ENCODE measurements around the gene SLC39A10. TPM values are rescaled to one million over a fixed set of nuclear protein-coding genes. Genes with fewer than 3 reads are reported as not detected.

SLC39A10 gene
- total and polyA plus RNA-seq, 10 of the 15 experiments (the other 5 are each of a cell fraction or from before 2014, with no cell fraction given), result 2.0 to 23.6 (median 7.9) TPM

DNA sequence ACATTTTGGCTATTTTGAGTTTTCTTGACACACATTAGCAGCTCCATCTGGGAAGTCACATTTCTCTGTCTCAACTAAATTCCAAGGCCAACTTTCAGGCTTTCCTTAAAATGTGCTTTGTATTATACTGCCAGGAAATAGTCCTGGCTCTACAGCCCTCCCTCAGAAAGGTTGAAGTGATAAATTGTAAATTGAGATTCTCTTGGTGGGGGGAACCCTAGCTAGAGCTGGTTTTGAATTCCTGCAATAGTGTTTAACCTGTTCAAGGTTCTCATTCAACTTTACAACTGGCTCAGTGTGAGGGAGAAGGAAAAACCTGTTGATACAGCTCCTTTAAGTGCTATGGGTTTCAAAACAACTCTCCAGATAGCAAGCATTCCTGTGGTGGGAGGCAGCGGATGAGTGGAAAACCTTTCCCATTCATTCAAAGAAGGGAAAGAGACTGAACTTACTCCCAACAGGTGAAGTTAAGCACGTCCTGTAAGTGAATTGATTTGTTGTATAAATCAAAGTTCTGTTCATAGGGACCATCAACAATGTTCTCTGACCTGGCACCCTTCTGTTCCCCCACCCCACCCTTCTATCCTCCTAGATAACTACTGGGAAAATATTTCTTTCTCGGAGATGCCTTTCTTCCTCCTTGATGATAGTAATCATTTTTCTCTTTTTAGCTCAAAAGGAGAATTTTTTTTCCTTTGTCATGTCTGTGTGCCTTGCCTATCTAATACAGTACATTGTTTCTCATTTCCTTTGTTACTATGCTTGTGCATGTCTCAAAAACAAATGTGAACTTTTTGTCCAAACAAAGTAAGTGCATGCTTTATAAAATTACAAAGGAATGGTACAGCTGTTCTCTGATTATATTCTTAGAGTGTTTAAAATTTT is 44.2 kb upstream of the SLC39A10 start:
- no TSS peak for BruUV-seq (replicated peaks)
- Histone ChIP-seq H3K4me1 (ENCODE audit: control insufficient read depth, insufficient read depth, low read length) (no peaks in the 10 kb centered on the region), H3K36me3 (ENCODE audit: control insufficient read depth in 2 of 2, insufficient read depth in 2 of 2, low read length in 1 of 2) (no peaks in the 10 kb centered on the region), H3K27me3 (replicated peaks in 1 of 2; ENCODE audit: control insufficient read depth in 2 of 2, insufficient read depth in 2 of 2, low read length in 1 of 2) (no peaks in the 10 kb centered on the region; a peak in 1 of 4 replicates), H3K4me3 (no peak overlapping the region), H4K20me1 (ENCODE audit: control insufficient read depth, insufficient read depth) (no peaks in the 10 kb centered on the region), H3K4me2 (ENCODE audit: control insufficient read depth, insufficient read depth) (no peak overlapping the region), H3K27ac (ENCODE audit: control insufficient read depth, insufficient read depth) (no peak overlapping the region), H2AFZ (ENCODE audit: control insufficient read depth, low read depth, low read length) (no peak overlapping the region), H3K9ac (ENCODE audit: control insufficient read depth, insufficient read depth, low read length) (no peak overlapping the region), H3K9me3 (replicated peaks; ENCODE audit: control insufficient read depth, insufficient read depth, low read length) (no peaks in the 10 kb centered on the region), H3K79me2 (ENCODE audit: control insufficient read depth, insufficient read depth, low read length) (no peaks in the 10 kb centered on the region)
- TF ChIP-seq PML (IDR thresholded peaks at IDR 0.05; ENCODE audit: low read length) (no peak), MYB (IDR thresholded peaks at IDR 0.05; ENCODE audit: borderline replicate concordance, low read depth, low read length) (no peak), CHD2 (IDR thresholded peaks at IDR 0.05; ENCODE audit: borderline replicate concordance, low read depth, low read length) (no peak)
- TF ChIP-seq, protein P1, sequence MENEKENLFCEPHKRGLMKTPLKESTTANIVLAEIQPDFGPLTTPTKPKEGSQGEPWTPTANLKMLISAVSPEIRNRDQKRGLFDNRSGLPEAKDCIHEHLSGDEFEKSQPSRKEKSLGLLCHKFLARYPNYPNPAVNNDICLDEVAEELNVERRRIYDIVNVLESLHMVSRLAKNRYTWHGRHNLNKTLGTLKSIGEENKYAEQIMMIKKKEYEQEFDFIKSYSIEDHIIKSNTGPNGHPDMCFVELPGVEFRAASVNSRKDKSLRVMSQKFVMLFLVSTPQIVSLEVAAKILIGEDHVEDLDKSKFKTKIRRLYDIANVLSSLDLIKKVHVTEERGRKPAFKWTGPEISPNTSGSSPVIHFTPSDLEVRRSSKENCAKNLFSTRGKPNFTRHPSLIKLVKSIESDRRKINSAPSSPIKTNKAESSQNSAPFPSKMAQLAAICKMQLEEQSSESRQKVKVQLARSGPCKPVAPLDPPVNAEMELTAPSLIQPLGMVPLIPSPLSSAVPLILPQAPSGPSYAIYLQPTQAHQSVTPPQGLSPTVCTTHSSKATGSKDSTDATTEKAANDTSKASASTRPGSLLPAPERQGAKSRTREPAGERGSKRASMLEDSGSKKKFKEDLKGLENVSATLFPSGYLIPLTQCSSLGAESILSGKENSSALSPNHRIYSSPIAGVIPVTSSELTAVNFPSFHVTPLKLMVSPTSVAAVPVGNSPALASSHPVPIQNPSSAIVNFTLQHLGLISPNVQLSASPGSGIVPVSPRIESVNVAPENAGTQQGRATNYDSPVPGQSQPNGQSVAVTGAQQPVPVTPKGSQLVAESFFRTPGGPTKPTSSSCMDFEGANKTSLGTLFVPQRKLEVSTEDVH (IDR thresholded peaks at IDR 0.05; ENCODE audit: low read depth, partially characterized antibody), result no peak
- TF ChIP-seq, protein P2, sequence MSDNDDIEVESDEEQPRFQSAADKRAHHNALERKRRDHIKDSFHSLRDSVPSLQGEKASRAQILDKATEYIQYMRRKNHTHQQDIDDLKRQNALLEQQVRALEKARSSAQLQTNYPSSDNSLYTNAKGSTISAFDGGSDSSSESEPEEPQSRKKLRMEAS (IDR thresholded peaks at IDR 0.05; ENCODE audit: low read depth, low read length), result no peak
- intact Hi-C loops (cut with micrococcal nuclease; ENCODE audit: unreplicated experiment) (no loop called here), in situ Hi-C loops (cut with MboI) (no loop called here)
- ChIA-PET POLR2A (interaction anchor here (0.6 kb wide), 1 partner anchor 1947 kb away, joined by 5 read pairs; no protein-coding TSS in a partner anchor), RAD21 (ENCODE audit: unreplicated experiment) (no interaction called here), SMC1A (ENCODE audit: uncharacterized antibody, unreplicated experiment) (interaction anchor here (0.9 to 2.2 kb wide), 6 partner anchors 14 to 293 kb away, joined by 3 to 7 read pairs (median 4); no protein-coding TSS in a partner anchor), CTCF (interaction anchor here (2.0 kb wide), 2 partner anchors 9 to 36 kb away, joined by 6 read pairs; no protein-coding TSS in a partner anchor)
- FAIRE-seq, result no peak
- 43% methylated on average over 3 of the region's 3 CpGs for WGBS (ENCODE audit: insufficient coverage, insufficient replicate concordance, low lambda C conversion rate, missing lambda C conversion rate)
- ATAC-seq, result no peak
- DNase-seq (ENCODE audit: low read depth, low spot score), result no peak

All from GM12878 (cell line).